Ascending aorta (tissue), 2 donors: ENCODE results near the gene LMOD1. TPM values are rescaled to one million over a fixed set of nuclear protein-coding genes. Genes with fewer than 3 reads are reported as not detected.
A peak's percentile ranks its signal among the peaks of the same experiment; 100 is the strongest.

Experiments
- DNase-seq, 2 donors: peaks; one replicate each; pipeline ENCODE4 v3.0.0-alpha.2; 2019; ENCODE audit warnings: low spot score in 2 of 2
- H3K27ac ChIP-seq, 2 donors: fragments of 200-600 bp; sonication (generic); one replicate each; pipeline ENCODE4 v1.5.1; 2016 to 2017; ENCODE audit warnings: mild to moderate bottlenecking in 1 of 2
- H3K27me3 ChIP-seq: fragments of 200-600 bp; sonication (generic); one replicate; pipeline ENCODE4 v1.5.1; 2017
- H3K36me3 ChIP-seq, 2 donors: fragments of 200-600 bp; sonication (generic); one replicate each; pipeline ENCODE4 v1.5.1; 2016
- H3K4me1 ChIP-seq, 2 donors: fragments of 200-600 bp; sonication (generic); one replicate each; pipeline ENCODE4 v1.5.1; 2016 to 2017; ENCODE audit warnings: mild to moderate bottlenecking in 1 of 2
- H3K4me3 ChIP-seq, 2 donors: fragments of 200-600 bp; sonication (generic); one replicate each; pipeline ENCODE4 v1.5.1; 2016 to 2017; ENCODE audit warnings: mild to moderate bottlenecking in 1 of 2
- H3K9me3 ChIP-seq, 2 donors: fragments of 200-600 bp; sonication (generic); one replicate each; pipeline ENCODE4 v1.5.1; 2016
- intact Hi-C: fragments of 100-400 bp; cut with DNase I; formaldehyde crosslinking; loops from one replicate; pipeline ENCODE4 v1.15.1; 2023
- total RNA-seq: library from RNA; depleted of rRNA; stranded (reverse); fragments of >200 nt; gene quantifications from one replicate; pipeline ENCODE4 v1.1.0, GENCODE V29; 2016
- TF ChIP-seq, protein P1 (sequence below), 3 experiments: fragments of 200-600 bp in 2 of 3; fragments of 450-650 bp in 1 of 3; sonication (generic) in 2 of 3; IDR thresholded peaks; one replicate each; pipeline ENCODE4 v1.5.1; 2016 to 2019; ENCODE audit warnings: antibody characterized with exemption in 3 of 3, mild to moderate bottlenecking in 1 of 3, moderate library complexity in 1 of 3

LMOD1 gene
- total RNA-seq, 1 donor from 2014 or later = 316 TPM

DNA sequence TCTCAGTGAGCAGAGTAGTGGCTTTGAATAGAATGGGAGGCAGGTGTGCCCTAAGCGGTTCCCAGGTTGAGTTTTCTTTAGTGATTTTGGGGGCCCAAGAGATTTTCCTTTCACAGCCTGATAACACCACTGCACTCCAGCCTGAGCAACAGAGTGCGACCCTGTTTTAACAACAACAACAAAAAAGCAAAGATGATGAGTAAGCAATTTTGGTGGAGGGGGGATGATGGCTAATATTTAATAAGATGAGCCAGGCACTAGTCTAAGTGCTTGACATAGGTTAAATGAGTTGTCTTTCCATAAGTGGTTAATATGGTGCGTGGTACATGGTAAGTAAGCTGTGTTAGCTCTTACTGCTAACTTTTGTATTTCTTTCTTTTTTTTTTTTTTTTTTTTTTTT lies 38.1 kb upstream of the LMOD1 start:
- no peaks in the 10 kb centered on the region for H3K27me3 ChIP-seq
- H3K4me1 ChIP-seq = peaks cover 0 to 10% of the 10 kb centered on the region in 2 donors
- H3K36me3 ChIP-seq = peaks cover 4 to 6% of the 10 kb centered on the region in 2 donors
- H3K9me3 ChIP-seq = no peaks in the 10 kb centered on the region
- no peak overlapping the region for H3K4me3 ChIP-seq
- no peak for DNase-seq
- no peak overlapping the region for H3K27ac ChIP-seq
- TF ChIP-seq, protein P1, sequence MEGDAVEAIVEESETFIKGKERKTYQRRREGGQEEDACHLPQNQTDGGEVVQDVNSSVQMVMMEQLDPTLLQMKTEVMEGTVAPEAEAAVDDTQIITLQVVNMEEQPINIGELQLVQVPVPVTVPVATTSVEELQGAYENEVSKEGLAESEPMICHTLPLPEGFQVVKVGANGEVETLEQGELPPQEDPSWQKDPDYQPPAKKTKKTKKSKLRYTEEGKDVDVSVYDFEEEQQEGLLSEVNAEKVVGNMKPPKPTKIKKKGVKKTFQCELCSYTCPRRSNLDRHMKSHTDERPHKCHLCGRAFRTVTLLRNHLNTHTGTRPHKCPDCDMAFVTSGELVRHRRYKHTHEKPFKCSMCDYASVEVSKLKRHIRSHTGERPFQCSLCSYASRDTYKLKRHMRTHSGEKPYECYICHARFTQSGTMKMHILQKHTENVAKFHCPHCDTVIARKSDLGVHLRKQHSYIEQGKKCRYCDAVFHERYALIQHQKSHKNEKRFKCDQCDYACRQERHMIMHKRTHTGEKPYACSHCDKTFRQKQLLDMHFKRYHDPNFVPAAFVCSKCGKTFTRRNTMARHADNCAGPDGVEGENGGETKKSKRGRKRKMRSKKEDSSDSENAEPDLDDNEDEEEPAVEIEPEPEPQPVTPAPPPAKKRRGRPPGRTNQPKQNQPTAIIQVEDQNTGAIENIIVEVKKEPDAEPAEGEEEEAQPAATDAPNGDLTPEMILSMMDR (IDR thresholded peaks at IDR 0.05) = no peak
- intact Hi-C loops = no loop called here

DNA sequence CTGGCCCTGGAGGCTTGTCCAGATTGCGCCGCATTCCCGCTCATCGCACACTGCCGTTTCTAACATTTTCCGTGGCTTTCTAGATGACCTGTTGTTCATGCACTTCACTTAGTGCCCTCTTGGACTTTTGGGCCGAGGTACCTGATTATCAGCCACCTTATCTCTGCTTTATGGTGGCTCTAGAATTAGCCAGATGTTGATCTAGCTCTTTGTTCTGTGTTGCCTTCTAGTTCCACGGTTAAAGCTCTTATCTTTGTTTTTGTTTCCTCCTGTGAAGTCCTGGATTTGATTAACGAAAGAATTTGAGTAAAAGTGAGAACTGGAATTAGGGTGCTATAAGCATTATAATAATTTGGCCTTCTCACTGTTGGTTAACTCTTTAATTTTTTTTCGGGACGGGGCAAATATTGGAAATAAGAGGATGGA lies 37.0 kb upstream of the LMOD1 start:
- Histone ChIP-seq H3K27ac (peak overlapping the region; percentile 80 to 83), H3K4me3 (peak overlapping the region; percentile 73 to 79), H3K27me3 (no peaks in the 10 kb centered on the region), H3K9me3 (no peaks in the 10 kb centered on the region), H3K36me3 (no peaks in the 10 kb centered on the region), H3K4me1 (peaks cover 0 to 10% of the 10 kb centered on the region in 2 donors)
- TF ChIP-seq, protein P1 (IDR thresholded peaks at IDR 0.05) = no peak
- intact Hi-C loops = no loop called here
- no peak for DNase-seq

DNA sequence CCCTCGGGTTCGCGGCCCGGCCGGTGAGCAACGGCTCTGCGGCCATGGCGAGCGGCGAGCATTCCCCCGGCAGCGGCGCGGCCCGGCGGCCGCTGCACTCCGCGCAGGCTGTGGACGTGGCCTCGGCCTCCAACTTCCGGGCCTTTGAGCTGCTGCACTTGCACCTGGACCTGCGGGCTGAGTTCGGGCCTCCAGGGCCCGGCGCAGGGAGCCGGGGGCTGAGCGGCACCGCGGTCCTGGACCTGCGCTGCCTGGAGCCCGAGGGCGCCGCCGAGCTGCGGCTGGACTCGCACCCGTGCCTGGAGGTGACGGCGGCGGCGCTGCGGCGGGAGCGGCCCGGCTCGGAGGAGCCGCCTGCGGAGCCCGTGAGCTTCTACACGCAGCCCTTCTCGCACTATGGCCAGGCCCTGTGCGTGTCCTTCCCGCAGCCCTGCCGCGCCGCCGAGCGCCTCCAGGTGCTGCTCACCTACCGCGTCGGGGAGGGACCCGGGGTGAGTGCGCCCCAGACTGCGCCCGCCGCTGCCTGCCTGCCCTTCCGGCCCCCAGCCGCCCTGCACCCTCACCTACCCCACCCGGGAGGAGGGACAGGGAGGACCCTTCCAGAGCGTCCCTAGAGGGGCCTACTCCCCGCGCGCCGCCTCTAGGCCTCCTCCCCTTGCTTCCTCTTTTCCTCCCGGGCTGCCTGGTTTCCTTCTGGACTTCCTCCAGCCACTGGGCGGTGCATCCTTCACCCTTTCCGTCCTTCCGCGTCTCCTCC lies 36.5 kb upstream of the LMOD1 start, which contains the start of gene RNPEP:
RNPEP (plus strand) TSS at position 26 of the 757 bp plus-strand sequence; CDS start at position 45, 19 bp downstream.
- no peaks in the 10 kb centered on the region for H3K36me3 ChIP-seq
- intact Hi-C loops = no loop called here
- no peaks in the 10 kb centered on the region for H3K27me3 ChIP-seq
- peak within 1 kb of the TSS; percentile 80 to 83 for H3K27ac ChIP-seq
- TF ChIP-seq, protein P1 (IDR thresholded peaks at IDR 0.05) = peak in 1 of 3 experiments; percentile 15
- peaks cover 0 to 10% of the 10 kb centered on the region in 2 donors for H3K4me1 ChIP-seq
- H3K4me3 ChIP-seq = peak within 1 kb of the TSS; percentile 73 to 79
- DNase-seq = peak; percentile 18 to 84
- no peaks in the 10 kb centered on the region for H3K9me3 ChIP-seq

DNA sequence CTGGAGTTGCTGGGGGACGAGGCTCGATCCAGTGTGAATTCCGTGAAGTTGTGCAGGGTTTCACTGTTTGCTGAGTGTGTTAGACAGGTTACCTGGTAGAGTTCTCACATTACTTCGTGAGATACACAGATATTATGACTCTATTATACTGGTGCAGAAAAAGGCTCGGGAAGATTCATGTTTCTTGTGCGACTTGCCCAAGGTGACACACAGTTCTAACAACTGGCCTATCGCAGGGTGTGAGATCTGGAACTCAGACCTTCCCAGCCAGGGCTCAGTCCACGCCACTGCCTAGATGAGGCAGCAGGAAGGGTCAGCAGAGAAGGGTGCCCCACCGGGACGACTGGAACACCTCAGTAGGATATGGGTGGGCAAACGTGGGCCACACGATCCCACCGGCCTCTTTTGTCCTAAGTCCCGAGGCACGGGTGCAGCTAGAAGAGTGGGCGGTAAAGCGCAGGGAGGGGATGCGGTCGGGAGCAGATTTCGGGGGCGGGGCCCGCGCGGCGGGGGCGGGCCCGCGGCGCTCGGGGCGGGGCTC lies 35.8 kb upstream of the LMOD1 start:
- Histone ChIP-seq H3K36me3 (no peaks in the 10 kb centered on the region), H3K27ac (peak overlapping the region; percentile 70 to 80), H3K4me1 (peaks cover 0 to 10% of the 10 kb centered on the region in 2 donors), H3K27me3 (no peaks in the 10 kb centered on the region), H3K4me3 (peak overlapping the region; percentile 73 to 79), H3K9me3 (no peaks in the 10 kb centered on the region)
- TF ChIP-seq, protein P1 (IDR thresholded peaks at IDR 0.05) = no peak
- DNase-seq = peak in 1 of 2 donors; percentile 89
- intact Hi-C loops = no loop called here

DNA sequence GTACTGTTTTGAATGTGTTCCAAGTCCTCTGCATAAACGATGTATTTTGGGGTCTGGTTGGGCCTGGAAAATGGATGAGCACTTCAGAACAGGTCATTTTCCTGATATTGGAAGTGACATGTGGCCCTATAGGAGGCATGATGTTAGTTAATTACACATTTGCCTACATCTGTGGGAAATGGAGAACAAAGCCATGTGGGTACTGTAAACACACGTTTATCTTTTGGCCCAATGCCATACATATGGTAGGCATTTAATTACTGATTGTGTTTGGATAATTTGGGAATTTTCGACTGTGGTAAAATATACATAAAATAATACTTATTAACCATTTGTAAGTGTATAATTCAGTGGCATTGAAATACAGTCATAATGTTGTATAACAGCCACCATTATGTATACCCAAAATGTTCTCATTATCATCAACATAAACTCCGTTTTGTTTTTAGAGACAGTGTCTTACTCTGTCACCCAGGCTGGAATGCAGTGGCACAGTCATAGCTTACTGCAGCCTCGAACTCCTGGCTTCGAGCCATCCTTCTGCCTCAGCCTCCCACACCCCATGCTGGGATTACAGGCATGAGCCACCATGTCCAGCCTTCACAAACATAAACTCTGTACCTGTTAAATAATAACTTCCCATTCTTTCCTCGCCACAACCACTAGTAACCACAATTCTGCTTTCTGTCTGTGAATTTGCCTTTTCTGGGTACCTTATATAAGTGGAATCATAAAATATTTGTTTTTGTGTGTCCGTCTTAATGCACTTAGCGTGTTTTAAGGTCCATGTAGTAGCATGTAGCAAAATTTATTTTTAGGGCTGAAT lies 24.2 kb upstream of the LMOD1 start:
- intact Hi-C loops = loop anchor here (5.0 to 10.0 kb wide), 2 partner anchors 138 to 436 kb away; partner anchors contain the start of gene NAV1
- H3K27me3 ChIP-seq = no peaks in the 10 kb centered on the region
- DNase-seq = no peak
- peaks cover 0 to 9% of the 10 kb centered on the region in 2 donors for H3K4me1 ChIP-seq
- H3K36me3 ChIP-seq = peaks cover 19 to 40% of the 10 kb centered on the region in 2 donors
- H3K27ac ChIP-seq = peak overlapping the region in 1 of 2 donors; percentile 7
- H3K9me3 ChIP-seq = no peaks in the 10 kb centered on the region
- H3K4me3 ChIP-seq = no peak overlapping the region
- TF ChIP-seq, protein P1 (IDR thresholded peaks at IDR 0.05) = no peak
